ENCODE results near the gene ANKRD16.

- TF ChIP-seq POLR2A (IDR thresholded peaks at IDR 0.05; ENCODE audit: extremely low read depth, insufficient read length) (no peak), CTCF (IDR thresholded peaks at IDR 0.05; ENCODE audit: low read depth, low read length) (no peak), MYC (IDR thresholded peaks at IDR 0.05; ENCODE audit: low read depth, low read length) (no peak)
Observed at GRCh38 chr10:5888351-5888750, 1.3 kb downstream of the ANKRD16 start.
